Esophagus muscularis mucosa (tissue), 4 donors: ENCODE data around the gene MVB12B.

Experiments
- CTCF ChIP-seq, 3 experiments: fragments of 200-600 bp in 2 of 3; fragments of 450-650 bp in 1 of 3; sonication (generic) in 2 of 3; IDR thresholded peaks; one replicate each; pipeline ENCODE4 v1.5.1; 2017 to 2019; ENCODE audit warnings: antibody characterized with exemption in 3 of 3, mild to moderate bottlenecking in 2 of 3, moderate library complexity in 1 of 3
- EP300 ChIP-seq: sonication (generic); formaldehyde crosslinking; IDR thresholded peaks from one replicate; pipeline ENCODE4 v1.6.1; 2017; ENCODE audit warnings: antibody characterized with exemption
- POLR2A ChIP-seq: fragments of 450-650 bp; IDR thresholded peaks from one replicate; pipeline ENCODE4 v1.6.1; 2017; ENCODE audit warnings: antibody characterized with exemption, moderate library complexity, mild to moderate bottlenecking, low read depth
- POLR2AphosphoS5 ChIP-seq, 2 donors: sonication (generic); formaldehyde crosslinking; IDR thresholded peaks; one replicate each; pipeline ENCODE4 v1.6.1; 2017; ENCODE audit warnings: antibody characterized with exemption in 2 of 2

- TF ChIP-seq POLR2A (no peak), CTCF (IDR thresholded peaks at IDR 0.05) (no peak), EP300 (no peak), POLR2AphosphoS5 (IDR thresholded peaks at IDR 0.05) (no peak)
Observed at GRCh38 chr9:126380447-126380846, 53.8 kb downstream of the MVB12B start.
